K562 (cell line): ENCODE data around the gene ZNF410. TPM values are rescaled to one million over a fixed set of nuclear protein-coding genes. Genes with fewer than 3 reads are reported as not detected.

Experiments used
- ATAC-seq: fragments of 200-7000 bp; cut with Tn5 transposase; 3 replicates; pipeline ENCODE4 v1.9.1; 2020; ENCODE audit warnings: moderate library complexity
- BruUV-seq: library from RNA; stranded (reverse); fragments of 400-500 nt; replicated peaks from 2 replicates; lab custom pipeline; 2021; lab: Mats Ljungman, UMichigan
- CTCF ChIA-PET: fragments of 300-600 bp; formaldehyde crosslinking; extraction: SDS; loops from one replicate; lab custom pipeline; 2021; ENCODE audit warnings: low intra/inter-chr PET ratio; lab: Yijun Ruan, JAX
- POLR2A ChIA-PET: fragments of 300-600, 350-650 bp; sonication (Branson Sonifier 250); formaldehyde crosslinking; extraction: SDS; loops from one replicate; lab custom pipeline; 2021; ENCODE audit warnings: antibody characterized with exemption, inconsistent platforms; lab: Yijun Ruan, JAX
- DNase-seq, 4 experiments: peaks; one replicate each; pipeline versions ENCODE4 v3.0.0 to v3.0.0-alpha.2; 2011 to 2018; ENCODE audit warnings: low spot score in 3 of 4, mixed read lengths in 3 of 4; ENCODE audit errors: extremely low read depth in 1 of 4
- FAIRE-seq: peaks from 2 replicates; lab custom pipeline; 2011; peaks lifted over from hg19 to GRCh38; lab: Jason Lieb, UNC
- H2AFZ ChIP-seq: 2 replicates; pipeline ENCODE4 v1.6.0; 2011; ENCODE audit warnings: low read depth, low read length, control low read depth, inconsistent platforms
- H3K27ac ChIP-seq: fragments of 200-600 bp; 3 replicates; pipeline ENCODE4 v1.8.0; 2011; ENCODE audit warnings: low read depth, mild to moderate bottlenecking, control low read depth, inconsistent platforms, low read length, moderate library complexity, mixed read lengths; ENCODE audit errors: extremely low read depth
- H3K27me3 ChIP-seq, 2 experiments: fragments of 300-600 bp in 1 of 2; 2 replicates in 1 of 2; 3 replicates in 1 of 2; pipeline versions ENCODE4 v1.6.0 to v1.8.0; 2011; ENCODE audit warnings: inconsistent platforms in 2 of 2, low read length in 2 of 2, mild to moderate bottlenecking in 1 of 2, mixed read lengths in 1 of 2, moderate library complexity in 1 of 2; ENCODE audit not compliant: control insufficient read depth in 2 of 2, insufficient read depth in 2 of 2
- H3K36me3 ChIP-seq: fragments of 300-600 bp; 3 replicates; pipeline ENCODE4 v1.8.0; 2011; ENCODE audit warnings: mild to moderate bottlenecking, low read length, inconsistent platforms; ENCODE audit not compliant: control insufficient read depth, insufficient read depth
- H3K4me1 ChIP-seq, 2 experiments: fragments of 200-600 bp in 1 of 2; replicated peaks in 1 of 2; 2 replicates in 1 of 2; 3 replicates in 1 of 2; pipeline versions ENCODE4 v1.5.1 to v1.8.0; 2011; ENCODE audit warnings: inconsistent platforms in 2 of 2, low read length in 2 of 2, mild to moderate bottlenecking in 1 of 2, mixed read lengths in 1 of 2, moderate library complexity in 1 of 2; ENCODE audit not compliant: control insufficient read depth in 2 of 2, insufficient read depth in 2 of 2
- H3K4me2 ChIP-seq: 2 replicates; pipeline ENCODE4 v1.6.1; 2011; ENCODE audit warnings: low read length, control low read depth, inconsistent platforms, mixed read lengths; ENCODE audit not compliant: insufficient read depth
- H3K4me3 ChIP-seq: fragments of 200-600 bp; sonication (generic), shearing (Covaris generic); 2 replicates; pipeline ENCODE4 v1.5.1; 2016; ENCODE audit warnings: control low read depth, inconsistent platforms
- H3K79me2 ChIP-seq: fragments of 200-600 bp; 3 replicates; pipeline ENCODE4 v1.8.0; 2011; ENCODE audit warnings: low read length, inconsistent platforms; ENCODE audit not compliant: control insufficient read depth, insufficient read depth
- H3K9ac ChIP-seq, 2 experiments: 2 replicates each; pipeline versions ENCODE4 v1.6.0 to v1.6.1; 2011; ENCODE audit warnings: low read depth in 2 of 2, low read length in 2 of 2, control low read depth in 1 of 2, inconsistent platforms in 1 of 2, mild to moderate bottlenecking in 1 of 2, mixed read lengths in 1 of 2; ENCODE audit not compliant: insufficient read depth in 1 of 2
- H3K9me1 ChIP-seq: one replicate; pipeline ENCODE4 v1.6.0; 2011; ENCODE audit warnings: inconsistent platforms, mild to moderate bottlenecking, low read length, moderate library complexity; ENCODE audit not compliant: control insufficient read depth, insufficient read depth
- H3K9me3 ChIP-seq: replicated peaks from 2 replicates; pipeline ENCODE4 v1.5.1; 2011; ENCODE audit warnings: low read depth, low read length, inconsistent platforms; ENCODE audit not compliant: control insufficient read depth, insufficient read depth
- H4K20me1 ChIP-seq: replicated peaks from 2 replicates; pipeline ENCODE4 v1.6.1; 2011; ENCODE audit warnings: low read length, inconsistent platforms, mixed read lengths; ENCODE audit not compliant: control insufficient read depth, insufficient read depth
- RBFOX2 ChIP-seq: fragments of 200-400 bp; formaldehyde crosslinking; IDR thresholded peaks from 2 replicates; pipeline ENCODE4 v1.6.1; 2017; ENCODE audit warnings: low read depth, mild to moderate bottlenecking, low read length, moderate library complexity
- SIN3A ChIP-seq, 2 experiments: fragments of 150-350 bp in 1 of 2; IDR thresholded peaks; 2 replicates each; pipeline ENCODE4 v1.6.1; 2011 to 2016; ENCODE audit warnings: borderline replicate concordance in 2 of 2, low read depth in 2 of 2, low read length in 2 of 2, mild to moderate bottlenecking in 2 of 2, moderate library complexity in 2 of 2; ENCODE audit not compliant: control insufficient read depth in 1 of 2
- ZNF77 ChIP-seq: fragments of 250-450 bp; sonication (Bioruptor Pico); IDR thresholded peaks from 2 replicates; pipeline ENCODE4 v1.5.0; 2020
- WGBS: fragments of 100-300 bp; shearing (Covaris generic); methylation state at CpG from one replicate; pipeline ENCODE4 v1.1.6; 2016; ENCODE audit warnings: low coverage, mixed read lengths; ENCODE audit not compliant: insufficient coverage; ENCODE audit errors: missing lambda C conversion rate; 5-methylcytosine and 5-hydroxymethylcytosine counted together
- in situ Hi-C: fragments of 300-500 bp; cut with MboI; formaldehyde crosslinking; loops from 4 replicates; pipeline ENCODE4 v1.15.0; 2018; ENCODE audit warnings: inconsistent platforms, mixed read lengths
- intact Hi-C: fragments of 100-400 bp; cut with micrococcal nuclease; formaldehyde crosslinking; loops from 2 replicates; pipeline ENCODE4 v1.14.2; 2022
- polyA plus RNA-seq, 8 experiments: library from polyadenylated mRNA; depleted of rRNA in 4 of 8; stranded (reverse) in 5 of 8; unstranded in 3 of 8; fragments of >200 nt; fragmentation: Nextera tagmentation in 2 of 8; fragmentation: Illumina TruSeq in 1 of 8; extraction: Ambion mirVana in 2 of 8; extraction: Trizol in 1 of 8; gene quantifications; 2 replicates each; pipeline versions ENCODE4 v1.2.1 to v1.2.3, GENCODE V29; 2011 to 2014; ENCODE audit warnings: inconsistent platforms in 1 of 8, missing spikeins in 1 of 8
- total RNA-seq, 7 experiments: library from RNA; depleted of rRNA in 6 of 7; stranded (reverse); fragments of >200 nt in 6 of 7; fragmentation: Illumina TruSeq in 2 of 7; extraction: Trizol in 2 of 7; gene quantifications; 2 replicates each; pipeline versions ENCODE4 v1.2.1 to v1.2.3, GENCODE V29; 2011 to 2021; ENCODE audit warnings: low replicate concordance in 1 of 7
- TF ChIP-seq, protein P1 (sequence below): sonication (generic); formaldehyde crosslinking; IDR thresholded peaks from 2 replicates; pipeline ENCODE4 v1.8.1; 2023; ENCODE audit warnings: mild to moderate bottlenecking, missing genetic modification reagents

The ZNF410 gene
- total and polyA plus RNA-seq, 9 of the 15 experiments (the other 6 are each of a cell fraction or from before 2014, with no cell fraction given) = 20.5 to 64.8 (median 38.7) TPM

GRCh38 chr14:73887694-73888459 lies 1.2 kb downstream of the ZNF410 start:
- ATAC-seq = no peak
- ChIA-PET POLR2A (interaction anchor here (0.6 to 3.4 kb wide), 7 partner anchors 9 to 134 kb away, joined by 4 to 15 read pairs (median 8); partner anchors contain the start of gene PTGR2), CTCF (no interaction called here)
- Histone ChIP-seq H3K4me2 (peak overlapping the region; percentile 94), H3K79me2 (peaks cover 72% of the 10 kb centered on the region), H3K36me3 (peaks cover 11% of the 10 kb centered on the region; the same call in 2 of the 3 replicates), H3K9me3 (no peaks in the 10 kb centered on the region), H2AFZ (no peak overlapping the region), H3K9me1 (no peaks in the 10 kb centered on the region), H3K27me3 (no peaks in the 10 kb centered on the region), H3K9ac (peak overlapping the region in 1 of 2 experiments; percentile 90; a peak in 2 of 4 replicates), H3K4me3 (peak overlapping the region; percentile 86), H3K4me1 (peaks cover 4 to 6% of the 10 kb centered on the region in 2 experiments; a peak in 4 of 5 replicates), H4K20me1 (no peaks in the 10 kb centered on the region), H3K27ac (peak overlapping the region; percentile 96)
- intact Hi-C loops = loop anchor here (5.0 kb wide), 1 partner anchor 146 kb away; no protein-coding TSS in a partner anchor
- 1% methylated on average over 7 of the region's 7 CpGs for WGBS
- no peak for DNase-seq
- in situ Hi-C loops = no loop called here
- no peak for TF ChIP-seq ZNF77
- 0 out of 4 replicates have a peak, but pooled peaks of 1 of the 2 experiments have one; percentile 41 for TF ChIP-seq SIN3A (IDR thresholded peaks at IDR 0.05; ENCODE audit: borderline replicate concordance in 2 of 2, control insufficient read depth in 1 of 2, low read depth in 2 of 2, low read length in 2 of 2)
- TF ChIP-seq, protein P1, sequence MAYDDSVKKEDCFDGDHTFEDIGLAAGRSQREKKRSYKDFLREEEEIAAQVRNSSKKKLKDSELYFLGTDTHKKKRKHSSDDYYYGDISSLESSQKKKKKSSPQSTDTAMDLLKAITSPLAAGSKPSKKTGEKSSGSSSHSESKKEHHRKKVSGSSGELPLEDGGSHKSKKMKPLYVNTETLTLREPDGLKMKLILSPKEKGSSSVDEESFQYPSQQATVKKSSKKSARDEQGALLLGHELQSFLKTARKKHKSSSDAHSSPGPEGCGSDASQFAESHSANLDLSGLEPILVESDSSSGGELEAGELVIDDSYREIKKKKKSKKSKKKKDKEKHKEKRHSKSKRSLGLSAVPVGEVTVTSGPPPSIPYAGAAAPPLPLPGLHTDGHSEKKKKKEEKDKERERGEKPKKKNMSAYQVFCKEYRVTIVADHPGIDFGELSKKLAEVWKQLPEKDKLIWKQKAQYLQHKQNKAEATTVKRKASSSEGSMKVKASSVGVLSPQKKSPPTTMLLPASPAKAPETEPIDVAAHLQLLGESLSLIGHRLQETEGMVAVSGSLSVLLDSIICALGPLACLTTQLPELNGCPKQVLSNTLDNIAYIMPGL (CRISPR knock-in tag) = no peak
- TF ChIP-seq RBFOX2 = peak; percentile 23; the same call in 1 of the 2 replicates
- FAIRE-seq = no peak
- TSS peak; percentile 61 for BruUV-seq
